Spleen (tissue), 11 donors: Measurements from ENCODE around the gene CERT1. TPM values are rescaled to one million over a fixed set of nuclear protein-coding genes. Genes with fewer than 3 reads are reported as not detected.

Source experiments
- DNase-seq: peaks from one replicate; pipeline ENCODE4 v3.0.0-alpha.2; 2020
- H3K27ac ChIP-seq, 8 donors: fragments of 200-600 bp; sonication (generic) in 7 of 8; 1 replicate in 4 of 8; 2 replicates in 4 of 8; pipeline versions ENCODE4 v1.5.0 to v1.8.0; 2016 to 2021; ENCODE audit warnings: inconsistent platforms in 4 of 8, mild to moderate bottlenecking in 4 of 8, moderate library complexity in 1 of 8
- H3K27me3 ChIP-seq, 7 donors: fragments of 200-600 bp; sonication (generic) in 6 of 7; replicated peaks in 1 of 7; 1 replicate in 4 of 7; 2 replicates in 3 of 7; pipeline versions ENCODE4 v1.5.0 to v1.8.0; 2016 to 2021; ENCODE audit warnings: inconsistent platforms in 3 of 7, mild to moderate bottlenecking in 1 of 7
- H3K36me3 ChIP-seq, 6 donors: fragments of 200-600 bp; sonication (generic) in 5 of 6; 1 replicate in 4 of 6; 2 replicates in 2 of 6; pipeline versions ENCODE4 v1.5.0 to v1.8.0; 2016 to 2021; ENCODE audit warnings: inconsistent platforms in 2 of 6
- H3K4me1 ChIP-seq, 6 donors: fragments of 200-600 bp; sonication (generic) in 5 of 6; 1 replicate in 3 of 6; 2 replicates in 3 of 6; pipeline versions ENCODE4 v1.5.0 to v1.8.0; 2016 to 2021; ENCODE audit warnings: inconsistent platforms in 3 of 6
- H3K4me3 ChIP-seq, 8 donors: fragments of 200-600 bp; sonication (generic) in 7 of 8; 1 replicate in 4 of 8; 2 replicates in 4 of 8; pipeline versions ENCODE4 v1.5.0 to v1.8.0; 2016 to 2021; ENCODE audit warnings: inconsistent platforms in 4 of 8, mild to moderate bottlenecking in 4 of 8, moderate library complexity in 2 of 8
- H3K9me3 ChIP-seq, 8 donors: fragments of 200-600 bp; sonication (generic) in 7 of 8; 1 replicate in 4 of 8; 2 replicates in 4 of 8; pipeline versions ENCODE4 v1.5.0 to v1.8.0; 2016 to 2021; ENCODE audit warnings: inconsistent platforms in 4 of 8
- POLR2A ChIP-seq, 3 donors: fragments of 450-650 bp; IDR thresholded peaks; one replicate each; pipeline ENCODE4 v1.5.1; 2017; ENCODE audit warnings: antibody characterized with exemption in 3 of 3, mild to moderate bottlenecking in 1 of 3
- POLR2AphosphoS5 ChIP-seq, 3 donors: sonication (generic); formaldehyde crosslinking; IDR thresholded peaks; one replicate each; pipeline ENCODE4 v1.5.1; 2017; ENCODE audit warnings: antibody characterized with exemption in 3 of 3
- WGBS, 5 donors: extraction: QIAGEN DNeasy Blood & Tissue Kit in 3 of 5; methylation state at CpG; one replicate each; pipeline versions ENCODE4 v1.1.5 to v1.1.7; 2013 to 2018; 5-methylcytosine and 5-hydroxymethylcytosine counted together
- intact Hi-C: fragments of 100-400 bp; cut with DNase I; formaldehyde crosslinking; loops from one replicate; pipeline ENCODE4 v1.15.0; 2023; ENCODE audit warnings: low total_unique reads
- polyA plus RNA-seq, 3 donors: library from polyadenylated mRNA; stranded (reverse); fragments of 200-250 nt; gene quantifications; one replicate each; pipeline ENCODE4 v1.2.1, GENCODE V29; 2013
- total RNA-seq, 7 donors: library from RNA; depleted of rRNA in 3 of 7; stranded (reverse); fragments of >200 nt in 3 of 7; fragmentation: NEBNext Ultra II Directional in 4 of 7; extraction: Animal tissue kit (Norgen Biotek cat#: 25700) in 4 of 7; gene quantifications; one replicate each; pipeline versions ENCODE4 v1.1.0 to v1.2.1, GENCODE V29; 2016 to 2021
- TF ChIP-seq, protein P1 (sequence below), 11 experiments: fragments of 200-600 bp in 7 of 11; fragments of 450-650 bp in 4 of 11; sonication (generic) in 4 of 11; IDR thresholded peaks in 8 of 11; conservative IDR thresholded peaks in 3 of 11; 1 replicate in 7 of 11; 2 replicates in 4 of 11; pipeline versions ENCODE4 v1.4.0 to v1.8.0; 2016 to 2021; ENCODE audit warnings: antibody characterized with exemption in 11 of 11, inconsistent platforms in 4 of 11, mild to moderate bottlenecking in 1 of 11
- donor health status: healthy with polysubstance abuse.
- donor health status: DM: no; HTN: no; CAD: no; lungs with moderate emphysema.
- donor health status: DM: no; HTN: no; CAD: no.
- donor health status: Bipolar disorder and iron deficiency.
- donor health status: healthy.
- donor health status: DM: no; HTN: no; CAD: no.
- donor health status: DM: yes; HTN: yes; CAD: no.

Gene CERT1
- total and polyA plus RNA-seq, 10 donors = 8.5 to 71.1 (median 51.4) TPM

DNA sequence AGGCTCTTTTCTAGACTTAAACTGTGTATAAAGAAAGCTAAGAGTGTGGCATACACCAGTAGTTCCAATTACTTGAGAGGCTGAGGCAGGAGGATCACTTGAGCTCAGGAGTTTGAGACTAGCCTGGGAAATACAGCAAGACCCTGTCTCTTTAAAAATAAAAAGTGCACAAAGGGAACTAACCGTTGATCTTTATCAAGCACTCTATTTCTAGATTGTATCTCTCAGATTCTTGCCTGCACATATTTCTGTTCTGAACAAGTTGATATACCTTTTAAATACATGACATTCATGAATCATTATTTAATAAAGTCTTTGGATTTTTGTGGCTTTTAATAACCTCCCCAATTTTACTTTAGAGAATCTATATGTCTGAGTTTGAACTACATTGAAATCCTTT lies 127.2 kb downstream of the CERT1 start:
- H3K27me3 ChIP-seq = no peaks in the 10 kb centered on the region
- intact Hi-C loops = no loop called here
- no peak for TF ChIP-seq POLR2A (IDR thresholded peaks at IDR 0.05)
- no peak for TF ChIP-seq POLR2AphosphoS5 (IDR thresholded peaks at IDR 0.05)
- TF ChIP-seq, protein P1, sequence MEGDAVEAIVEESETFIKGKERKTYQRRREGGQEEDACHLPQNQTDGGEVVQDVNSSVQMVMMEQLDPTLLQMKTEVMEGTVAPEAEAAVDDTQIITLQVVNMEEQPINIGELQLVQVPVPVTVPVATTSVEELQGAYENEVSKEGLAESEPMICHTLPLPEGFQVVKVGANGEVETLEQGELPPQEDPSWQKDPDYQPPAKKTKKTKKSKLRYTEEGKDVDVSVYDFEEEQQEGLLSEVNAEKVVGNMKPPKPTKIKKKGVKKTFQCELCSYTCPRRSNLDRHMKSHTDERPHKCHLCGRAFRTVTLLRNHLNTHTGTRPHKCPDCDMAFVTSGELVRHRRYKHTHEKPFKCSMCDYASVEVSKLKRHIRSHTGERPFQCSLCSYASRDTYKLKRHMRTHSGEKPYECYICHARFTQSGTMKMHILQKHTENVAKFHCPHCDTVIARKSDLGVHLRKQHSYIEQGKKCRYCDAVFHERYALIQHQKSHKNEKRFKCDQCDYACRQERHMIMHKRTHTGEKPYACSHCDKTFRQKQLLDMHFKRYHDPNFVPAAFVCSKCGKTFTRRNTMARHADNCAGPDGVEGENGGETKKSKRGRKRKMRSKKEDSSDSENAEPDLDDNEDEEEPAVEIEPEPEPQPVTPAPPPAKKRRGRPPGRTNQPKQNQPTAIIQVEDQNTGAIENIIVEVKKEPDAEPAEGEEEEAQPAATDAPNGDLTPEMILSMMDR (IDR thresholded peaks at IDR 0.05 in 8 of 11, conservative IDR thresholded peaks at IDR 0.05 in 3 of 11) = no peak
- DNase-seq = no peak
- 11 to 30% (median 26%) methylated on average over 1 of the region's 1 CpG for WGBS, 5 donors
- H3K27ac ChIP-seq = no peak overlapping the region
- H3K4me1 ChIP-seq = no peaks in the 10 kb centered on the region
- H3K4me3 ChIP-seq = no peak overlapping the region
- peaks cover 0 to 100% (median 79%) of the 10 kb centered on the region in 6 donors for H3K36me3 ChIP-seq
- no peaks in the 10 kb centered on the region for H3K9me3 ChIP-seq

DNA sequence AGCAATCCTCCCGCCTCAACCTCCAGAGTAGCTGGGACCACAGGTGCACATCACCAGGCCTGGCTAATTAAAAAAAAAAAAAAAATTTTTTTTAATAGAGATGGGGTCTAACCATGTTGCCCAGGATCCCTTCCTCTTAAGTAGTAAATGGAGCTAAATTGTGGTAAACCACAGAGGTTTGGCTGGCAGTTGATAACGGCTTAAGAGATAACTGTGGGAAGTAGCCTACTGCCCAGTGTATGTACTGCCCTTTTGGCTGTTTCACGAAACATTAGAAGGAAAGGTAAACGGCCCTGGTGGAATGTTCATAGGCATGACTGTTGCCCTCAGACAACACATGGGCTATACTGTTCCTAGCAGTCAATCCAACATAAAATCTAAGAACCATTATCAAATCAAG lies 130.0 kb downstream of the CERT1 start:
- Histone ChIP-seq H3K36me3 (peaks cover 0 to 99% (median 78%) of the 10 kb centered on the region in 6 donors), H3K9me3 (no peaks in the 10 kb centered on the region), H3K27ac (peak overlapping the region in 1 of 8 donors; percentile 4), H3K27me3 (no peaks in the 10 kb centered on the region), H3K4me1 (no peaks in the 10 kb centered on the region), H3K4me3 (no peak overlapping the region)
- 64 to 79% (median 74%) methylated on average over 4 of the region's 4 CpGs for WGBS, 5 donors
- intact Hi-C loops = no loop called here
- no peak for DNase-seq
- TF ChIP-seq POLR2A (IDR thresholded peaks at IDR 0.05) = no peak
- TF ChIP-seq, protein P1 (IDR thresholded peaks at IDR 0.05 in 8 of 11, conservative IDR thresholded peaks at IDR 0.05 in 3 of 11) = no peak
- no peak for TF ChIP-seq POLR2AphosphoS5 (IDR thresholded peaks at IDR 0.05)

DNA sequence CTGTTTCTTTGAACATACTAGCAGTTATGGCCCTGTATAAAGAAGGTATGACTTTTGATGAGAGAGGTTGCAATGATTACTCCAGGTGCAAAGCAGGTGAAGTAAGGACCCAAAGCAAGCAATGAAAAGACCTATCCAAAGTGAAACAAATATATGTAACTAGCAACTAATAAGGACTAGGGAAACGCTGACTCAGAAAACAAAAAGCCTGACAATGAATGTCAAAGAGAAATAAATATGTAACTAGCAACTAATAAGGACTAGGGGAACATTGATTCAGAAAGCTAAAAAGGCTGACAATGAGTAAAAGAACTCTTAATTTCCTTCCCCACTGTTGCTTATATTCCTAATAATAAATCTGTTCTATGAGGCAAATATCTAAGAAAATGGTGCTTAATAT lies 131.3 kb downstream of the CERT1 start:
- H3K4me1 ChIP-seq = no peaks in the 10 kb centered on the region
- intact Hi-C loops = no loop called here
- no peaks in the 10 kb centered on the region for H3K9me3 ChIP-seq
- WGBS, 5 donors = 89 to 96% (median 92%) methylated on average over 1 of the region's 1 CpG
- H3K27ac ChIP-seq = no peak overlapping the region
- no peaks in the 10 kb centered on the region for H3K27me3 ChIP-seq
- no peak for DNase-seq
- peaks cover 0 to 99% (median 68%) of the 10 kb centered on the region in 6 donors for H3K36me3 ChIP-seq
- TF ChIP-seq, protein P1 (IDR thresholded peaks at IDR 0.05 in 8 of 11, conservative IDR thresholded peaks at IDR 0.05 in 3 of 11) = no peak
- TF ChIP-seq POLR2A (IDR thresholded peaks at IDR 0.05) = no peak
- TF ChIP-seq POLR2AphosphoS5 (IDR thresholded peaks at IDR 0.05) = no peak
- H3K4me3 ChIP-seq = no peak overlapping the region

DNA sequence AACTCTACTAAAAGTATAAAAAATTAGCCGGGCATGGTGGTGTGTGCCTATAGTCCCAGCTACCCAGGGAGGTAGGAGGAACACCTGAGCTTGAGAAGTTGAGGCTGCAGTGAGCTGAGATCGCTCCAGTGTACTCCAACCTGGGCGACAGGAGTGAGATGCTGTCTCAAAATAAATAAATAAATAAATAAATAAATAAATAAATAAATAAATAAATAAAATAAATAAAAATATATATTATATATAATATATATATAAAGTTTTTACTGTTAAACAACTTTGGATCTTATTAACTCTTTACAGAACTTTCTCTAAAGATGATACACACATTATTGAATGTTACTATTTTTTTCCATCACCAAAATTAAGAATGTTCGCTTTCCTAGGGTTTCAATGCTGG lies 136.0 kb downstream of the CERT1 start:
- Histone ChIP-seq H3K27ac (peak overlapping the region in 5 of 8 donors; percentile 53 to 78 (median 61)), H3K36me3 (peaks cover 0 to 86% (median 41%) of the 10 kb centered on the region in 6 donors), H3K9me3 (no peaks in the 10 kb centered on the region), H3K27me3 (no peaks in the 10 kb centered on the region), H3K4me1 (peaks cover 0 to 5% (median 0%) of the 10 kb centered on the region in 6 donors), H3K4me3 (no peak overlapping the region)
- 96 to 100% (median 98%) methylated on average over 4 of the region's 4 CpGs for WGBS, 5 donors
- DNase-seq = no peak
- TF ChIP-seq, protein P1 (IDR thresholded peaks at IDR 0.05 in 8 of 11, conservative IDR thresholded peaks at IDR 0.05 in 3 of 11) = no peak
- TF ChIP-seq POLR2A (IDR thresholded peaks at IDR 0.05) = no peak
- TF ChIP-seq POLR2AphosphoS5 (IDR thresholded peaks at IDR 0.05) = no peak
- intact Hi-C loops = no loop called here
